AML-193 (cell line): ENCODE results near the gene LBX1.
"Not testable (repeated sequence)": the region's sequence is repeated elsewhere in the genome, so short reads cannot be mapped to it uniquely, and the experiment has no call there.

Experiments
- DNase-seq, 2 experiments: peaks; one replicate each; lab custom pipeline; 2025; lab: John Stamatoyannopoulos, UW

LBX1 gene

DNA sequence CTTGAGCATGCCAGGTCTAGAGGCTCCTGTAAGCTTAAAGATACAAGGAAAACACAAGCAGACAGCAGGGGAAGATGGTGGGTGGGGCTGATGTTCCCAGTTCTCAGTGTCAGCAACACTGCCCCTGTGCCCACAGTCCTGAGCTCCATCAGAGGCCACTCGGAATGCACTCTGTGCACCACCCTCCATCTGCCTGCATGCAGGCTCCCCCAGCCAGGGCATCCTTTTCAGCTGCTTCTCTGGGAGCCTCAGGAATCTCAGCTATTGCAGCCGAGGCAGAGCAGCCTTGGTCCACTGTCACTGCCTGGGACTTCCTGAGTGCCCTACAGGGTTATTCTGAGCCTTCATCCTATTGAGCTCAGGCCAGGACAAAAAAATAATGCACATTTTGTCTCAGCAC lies 22.2 kb downstream of the LBX1 start:
- DNase-seq, result no peak

DNA sequence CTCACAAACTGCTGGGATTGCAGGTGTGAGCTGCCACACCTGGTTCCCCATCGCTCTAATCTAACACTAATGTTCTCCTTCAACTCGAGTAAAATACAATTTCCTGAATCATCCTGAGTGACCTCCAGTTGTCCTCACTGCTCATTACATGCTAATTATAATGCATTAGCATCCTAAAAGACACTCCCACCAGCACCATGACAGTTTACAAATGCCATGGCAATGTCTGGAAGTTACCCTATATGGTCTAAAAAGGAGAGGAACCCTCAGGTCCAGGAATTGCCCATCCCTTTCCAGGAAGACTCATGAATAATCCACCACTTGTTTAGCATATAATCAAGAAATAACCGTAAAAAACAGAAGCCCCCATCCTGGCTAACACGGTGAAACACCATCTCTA lies 26.6 kb downstream of the LBX1 start:
- DNase-seq, result not testable (repeated sequence)

DNA sequence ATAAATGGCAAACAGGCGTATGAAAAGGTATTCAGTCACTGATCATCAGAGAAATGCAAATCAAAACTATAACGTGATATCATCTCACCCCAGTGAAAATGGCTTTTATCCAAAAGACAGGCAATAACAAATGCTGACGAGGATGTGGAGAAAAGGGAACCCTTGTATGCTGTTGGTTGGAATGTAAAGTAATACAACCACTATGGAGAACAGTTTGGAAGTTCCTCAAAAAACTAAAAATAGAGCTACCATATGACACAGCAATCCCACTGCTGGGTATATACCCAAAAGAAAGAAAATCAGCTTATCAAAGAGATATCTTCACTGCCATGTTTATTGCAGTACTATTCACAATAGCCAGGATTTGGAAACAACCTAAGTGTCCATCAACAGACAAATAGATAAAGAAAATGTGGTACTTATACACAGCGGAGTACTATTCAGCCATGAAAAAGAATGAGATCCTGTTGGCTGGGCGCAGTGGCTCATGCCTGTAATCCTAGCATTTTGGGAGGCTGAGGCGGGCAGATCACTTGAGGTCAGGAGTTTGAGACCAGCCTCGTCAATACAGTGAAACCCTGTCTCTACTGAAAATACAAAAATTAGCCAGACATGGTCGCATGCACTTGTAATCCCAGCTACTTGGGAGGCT lies 30.8 kb downstream of the LBX1 start:
- not testable (repeated sequence) for DNase-seq

DNA sequence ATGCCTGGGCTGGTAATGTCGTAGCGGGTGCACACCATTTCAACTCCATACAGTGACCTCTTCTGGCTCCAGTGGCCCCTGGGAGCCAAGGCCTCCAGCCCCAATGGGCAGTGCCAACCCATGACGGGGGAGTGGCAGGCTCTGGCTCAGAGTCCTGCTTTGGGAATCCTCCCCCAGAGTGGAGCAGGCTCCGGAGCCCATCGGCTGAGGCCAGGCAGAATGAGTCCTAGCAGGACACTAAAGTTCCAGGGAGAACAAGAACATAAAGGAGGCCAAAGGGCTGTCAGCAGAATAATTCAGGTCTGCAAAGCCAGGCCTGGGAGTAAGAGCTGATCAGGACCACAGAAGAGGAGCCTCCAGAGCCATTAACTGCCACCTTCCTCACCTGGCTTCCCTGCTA lies 33.3 kb downstream of the LBX1 start:
- DNase-seq, result no peak

DNA sequence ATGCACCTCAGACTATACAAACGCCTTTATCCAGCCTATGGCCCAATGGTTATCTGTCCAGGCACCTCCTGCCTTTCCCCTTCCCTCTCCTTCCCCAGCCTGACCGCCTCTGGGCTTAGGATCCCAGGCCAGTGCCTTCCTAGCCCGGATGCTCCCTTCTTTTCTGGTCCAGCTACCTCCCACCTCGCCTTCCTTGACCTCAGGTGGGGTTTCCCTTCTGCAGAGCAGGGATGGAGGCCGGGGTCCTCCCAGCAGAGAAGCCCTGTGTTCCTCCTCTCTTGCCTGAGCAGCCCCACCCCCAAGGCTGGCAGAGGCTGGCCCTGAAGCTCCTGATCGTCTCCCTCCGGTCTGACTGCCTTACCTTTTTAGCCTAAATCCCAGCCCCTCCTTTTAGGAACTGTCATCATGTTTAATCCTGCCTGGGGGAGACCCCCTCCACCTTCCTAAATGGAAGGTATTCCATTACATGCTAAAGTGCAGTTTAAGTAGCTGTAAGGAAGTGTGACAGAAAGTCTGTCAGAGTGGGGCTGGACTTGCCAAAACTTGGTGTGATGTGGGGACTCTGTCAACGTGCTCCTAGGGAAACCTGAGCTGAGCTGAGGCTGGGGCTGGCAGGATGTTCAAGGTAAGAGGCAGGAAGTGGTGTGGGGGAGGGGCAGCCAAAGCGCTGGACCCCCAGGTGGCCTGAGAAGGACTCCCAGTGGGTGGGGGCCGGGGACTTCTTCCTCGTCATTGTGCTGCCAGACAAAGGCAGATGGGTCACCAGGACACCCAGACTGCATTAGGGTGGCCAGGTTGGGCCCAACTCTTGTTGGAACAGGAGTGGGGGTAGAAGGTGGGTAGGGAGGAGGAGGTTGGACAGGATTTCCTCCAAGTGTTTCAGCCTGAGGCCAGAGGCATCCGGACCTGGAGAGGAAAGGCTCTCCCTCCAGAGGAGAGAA lies 39.5 kb downstream of the LBX1 start:
- DNase-seq, result no peak

DNA sequence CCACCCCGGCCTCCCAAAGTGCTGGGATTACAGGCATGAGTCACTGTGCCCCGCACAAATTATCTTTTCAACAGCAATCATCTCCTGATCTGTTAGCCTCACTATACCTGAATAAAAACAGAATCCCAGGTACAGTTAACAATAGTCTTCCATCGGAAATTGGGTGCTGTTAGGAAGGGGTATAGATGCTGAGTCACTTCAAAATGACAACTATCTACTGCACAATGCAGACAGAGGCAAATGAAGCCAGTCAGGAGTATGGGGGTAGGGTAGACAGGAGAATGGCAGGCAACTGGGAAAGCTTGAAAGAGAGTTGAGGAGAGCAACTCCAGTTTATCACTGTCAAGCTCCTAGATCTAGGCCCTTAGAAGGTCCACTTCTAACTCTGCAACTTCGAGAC lies 40.3 kb downstream of the LBX1 start:
- no peak for DNase-seq

DNA sequence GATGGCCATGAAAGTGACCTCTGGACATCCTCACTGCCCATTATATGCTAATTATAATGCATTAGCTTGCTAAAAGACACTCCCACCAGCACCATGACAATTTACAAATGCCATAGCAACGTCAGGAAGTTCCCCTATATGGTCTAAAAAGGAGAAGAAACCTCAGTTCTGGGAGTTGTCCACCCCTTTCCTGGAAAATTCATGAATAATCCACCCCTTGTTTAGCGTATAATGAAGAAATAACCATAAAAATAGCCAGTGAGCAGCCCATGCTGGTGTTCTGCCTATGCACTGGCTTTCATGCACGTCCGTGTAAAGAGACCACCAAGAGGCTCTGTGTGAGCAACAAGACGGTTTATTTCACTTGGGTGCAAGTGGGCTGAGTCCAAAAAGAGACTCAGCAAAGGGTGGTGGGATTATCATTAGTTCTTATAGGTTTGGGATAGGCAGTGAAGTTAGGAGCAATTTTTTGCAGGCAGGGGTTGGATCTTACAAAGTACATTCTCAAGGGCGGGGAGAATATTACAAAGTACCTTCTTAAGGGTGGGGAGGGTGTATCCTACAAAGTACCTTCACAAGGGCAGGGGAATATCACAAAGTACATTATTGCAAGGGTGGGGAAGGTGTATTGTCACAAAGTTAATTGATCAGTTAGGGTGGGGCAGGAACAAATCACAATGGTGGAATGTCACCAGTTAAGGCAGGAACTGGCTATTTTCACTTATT lies 45.6 kb downstream of the LBX1 start:
- DNase-seq, result no peak

DNA sequence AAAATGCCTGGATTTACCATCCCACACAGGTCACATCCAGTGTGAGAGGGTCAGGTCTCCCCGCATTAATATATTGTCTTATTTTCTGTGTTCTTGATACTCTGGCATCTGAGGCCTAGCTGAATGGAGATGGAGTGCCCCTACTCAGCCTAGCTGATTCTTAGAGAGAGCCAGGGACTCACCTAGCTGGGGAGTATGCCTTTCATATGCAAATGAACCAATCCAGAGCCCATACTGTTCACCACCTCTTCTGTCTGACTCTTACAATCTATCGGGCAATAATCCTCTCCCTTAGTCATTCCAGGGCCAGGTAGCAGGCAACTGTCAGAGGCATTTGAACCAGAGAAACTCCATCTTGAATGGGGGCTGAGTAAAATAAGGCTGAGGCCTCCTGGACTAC lies 46.3 kb downstream of the LBX1 start:
- no peak for DNase-seq
